Stimulated activated CD8-positive, alpha-beta memory T cell treated with anti-CD3 and anti-CD28 coated beads, Interleukin-12 subunit alpha, Interleukin-12 subunit beta, amount 100 ng/mL, for 24 hours (primary cell): ENCODE results near the gene SNAI1.
A peak's percentile ranks its signal among the peaks of the same experiment; 100 is the strongest.
"Not testable (repeated sequence)": the region's sequence is repeated elsewhere in the genome, so short reads cannot be mapped to it uniquely, and the experiment has no call there.

Experiments
- DNase-seq: peaks from one replicate; pipeline ENCODE4 v3.0.0-alpha.2; 2020; ENCODE audit errors: extremely low read depth

The SNAI1 gene

GRCh38 chr20:49987015-49987867 lies 4.5 kb downstream of the SNAI1 start:
- DNase-seq = no peak

GRCh38 chr20:49987868-49988690 lies 5.3 kb downstream of the SNAI1 start:
- DNase-seq = no peak

GRCh38 chr20:49989234-49990065 lies 6.7 kb downstream of the SNAI1 start:
- DNase-seq = no peak

- DNase-seq = no peak
Measured at GRCh38 chr20:49990271-49990720, 7.5 kb downstream of the SNAI1 start.

GRCh38 chr20:49993301-49993751 lies 10.5 kb downstream of the SNAI1 start:
- DNase-seq = no peak

- no peak for DNase-seq
Measured at GRCh38 chr20:49995586-49995985, 12.8 kb downstream of the SNAI1 start.

- DNase-seq = not testable (repeated sequence)
Measured at GRCh38 chr20:49998478-49999188, 15.9 kb downstream of the SNAI1 start.

- DNase-seq = peak; percentile 12
Measured at GRCh38 chr20:49999329-49999728, 16.5 kb downstream of the SNAI1 start.

GRCh38 chr20:50000548-50001222 lies 17.9 kb downstream of the SNAI1 start:
- DNase-seq = not testable (repeated sequence)

- no peak for DNase-seq
Measured at GRCh38 chr20:50001784-50002311, 19.1 kb downstream of the SNAI1 start.

GRCh38 chr20:50003253-50003656 lies 20.5 kb downstream of the SNAI1 start:
- DNase-seq = no peak

- DNase-seq = no peak
Measured at GRCh38 chr20:50004229-50004628, 21.4 kb downstream of the SNAI1 start.

- no peak for DNase-seq
Measured at GRCh38 chr20:50005471-50005981, 22.7 kb downstream of the SNAI1 start.

- DNase-seq = no peak
Measured at GRCh38 chr20:50007369-50007768, 24.6 kb downstream of the SNAI1 start.

GRCh38 chr20:50008007-50008406 lies 25.2 kb downstream of the SNAI1 start:
- DNase-seq = no peak

GRCh38 chr20:50009521-50010454 lies 27.0 kb downstream of the SNAI1 start:
- DNase-seq = no peak

- not testable (repeated sequence) for DNase-seq
Measured at GRCh38 chr20:50011597-50011996, 28.8 kb downstream of the SNAI1 start.

- DNase-seq = no peak
Measured at GRCh38 chr20:50012282-50013263, 29.8 kb downstream of the SNAI1 start.
